GM19099 (cell line): ENCODE data around the gene NOL9.

Experiments used
- POLR2A ChIP-seq: IDR thresholded peaks from 3 replicates; pipeline ENCODE4 v1.6.1; 2011; ENCODE audit warnings: low read depth; ENCODE audit not compliant: insufficient read length; ENCODE audit errors: extremely low read depth

Gene NOL9

GRCh38 chr1:6521536-6521935, 32.8 kb downstream of the NOL9 start:
- TF ChIP-seq POLR2A = no peak

GRCh38 chr1:6519935-6520671, 34.2 kb downstream of the NOL9 start:
- no peak for TF ChIP-seq POLR2A

- no peak for TF ChIP-seq POLR2A
These were observed 34.8 kb downstream of the NOL9 start for GRCh38 chr1:6519491-6519934.

GRCh38 chr1:6517435-6517851, 36.9 kb downstream of the NOL9 start:
- TF ChIP-seq POLR2A = no peak

- TF ChIP-seq POLR2A = no peak
These were observed 38.5 kb downstream of the NOL9 start for GRCh38 chr1:6515771-6516170.

GRCh38 chr1:6513320-6513801, 41.0 kb downstream of the NOL9 start:
- no peak for TF ChIP-seq POLR2A

- TF ChIP-seq POLR2A = no peak
These were observed 41.4 kb downstream of the NOL9 start for GRCh38 chr1:6512908-6513280.

GRCh38 chr1:6512245-6512907, 41.9 kb downstream of the NOL9 start:
- no peak for TF ChIP-seq POLR2A

GRCh38 chr1:6511561-6512244, 42.6 kb downstream of the NOL9 start:
- TF ChIP-seq POLR2A = no peak

- TF ChIP-seq POLR2A = no peak
These were observed 43.3 kb downstream of the NOL9 start for GRCh38 chr1:6511056-6511455.

GRCh38 chr1:6510493-6510892, 43.8 kb downstream of the NOL9 start:
- TF ChIP-seq POLR2A = no peak

- no peak for TF ChIP-seq POLR2A
These were observed 44.4 kb downstream of the NOL9 start for GRCh38 chr1:6509919-6510291.

- TF ChIP-seq POLR2A = no peak
These were observed 44.9 kb downstream of the NOL9 start for GRCh38 chr1:6509220-6509918.

GRCh38 chr1:6508816-6509189, 45.5 kb downstream of the NOL9 start:
- no peak for TF ChIP-seq POLR2A

GRCh38 chr1:6508154-6508815, 46.0 kb downstream of the NOL9 start:
- no peak for TF ChIP-seq POLR2A
